Activated naive CD8-positive, alpha-beta T cell treated with anti-CD3 and anti-CD28 coated beads, Interleukin-2, amount 50 U/mL, for 24 hours (primary cell): ENCODE measurements around the gene CACNA1C.

Experiments
- ATAC-seq: fragments of 150-1000 bp; cut with Tn5 transposase; one replicate; pipeline ENCODE4 v1.10.0; 2021
- DNase-seq: peaks from one replicate; pipeline ENCODE4 v3.0.0; 2021
- H3K27ac Mint-ChIP-seq: one replicate; pipeline ENCODE4 v1.8.0; 2021; ENCODE audit warnings: mild to moderate bottlenecking, mixed read lengths
- H3K27me3 Mint-ChIP-seq: one replicate; pipeline ENCODE4 v1.8.0; 2021; ENCODE audit warnings: mixed read lengths
- H3K36me3 Mint-ChIP-seq: one replicate; pipeline ENCODE4 v1.8.0; 2021; ENCODE audit warnings: low read depth, mixed read lengths
- H3K4me1 Mint-ChIP-seq: one replicate; pipeline ENCODE4 v1.8.0; 2021; ENCODE audit warnings: mixed read lengths
- H3K4me3 Mint-ChIP-seq: one replicate; pipeline ENCODE4 v1.8.0; 2021; ENCODE audit warnings: mild to moderate bottlenecking, moderate library complexity, mixed read lengths
- H3K9me3 Mint-ChIP-seq: one replicate; pipeline ENCODE4 v1.8.0; 2021; ENCODE audit warnings: mixed read lengths

CACNA1C gene

DNA sequence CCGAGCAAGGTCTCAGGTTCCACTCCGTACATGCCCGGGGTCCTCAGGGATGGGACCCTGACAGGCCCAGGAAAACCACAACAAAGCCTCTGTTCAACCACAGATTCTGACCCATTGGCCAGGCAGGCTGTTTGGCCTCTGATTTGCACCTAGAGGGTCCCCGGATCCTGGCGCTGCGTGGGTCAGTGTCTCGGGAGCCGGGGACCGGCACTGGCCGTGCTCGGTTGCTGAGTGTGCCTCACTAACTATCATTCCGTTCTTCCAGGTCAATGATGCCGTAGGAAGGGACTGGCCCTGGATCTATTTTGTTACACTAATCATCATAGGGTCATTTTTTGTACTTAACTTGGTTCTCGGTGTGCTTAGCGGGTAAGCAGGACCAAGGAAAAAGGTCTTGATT lies 451.8 kb downstream of the CACNA1C start:
- Mint-ChIP-seq H3K27ac (no peak overlapping the region), H3K27me3 (no peaks in the 10 kb centered on the region), H3K9me3 (no peaks in the 10 kb centered on the region), H3K4me1 (no peaks in the 10 kb centered on the region), H3K4me3 (no peak overlapping the region), H3K36me3 (no peaks in the 10 kb centered on the region)
- ATAC-seq (no peak), DNase-seq (no peak)

DNA sequence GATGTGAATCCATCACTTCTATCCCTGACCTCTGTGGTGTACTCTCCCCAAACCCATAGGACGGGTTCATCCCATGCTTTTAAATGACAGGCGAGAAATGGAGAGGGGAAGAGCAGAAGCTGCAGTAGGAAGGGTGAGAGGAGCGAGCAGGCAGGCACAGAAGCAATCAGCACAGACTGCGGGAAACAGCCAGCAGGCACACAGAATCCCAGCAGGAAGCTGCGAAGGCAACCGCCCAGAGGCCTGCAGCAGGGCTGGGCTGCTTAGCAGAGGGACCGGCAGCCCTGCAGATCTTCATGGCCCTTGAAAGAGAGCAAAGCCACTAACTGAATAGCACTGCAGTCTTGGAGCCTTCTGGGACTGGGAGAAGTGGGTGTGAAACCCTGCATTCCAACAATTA lies 455.0 kb downstream of the CACNA1C start:
- no peaks in the 10 kb centered on the region for H3K27me3 Mint-ChIP-seq
- H3K9me3 Mint-ChIP-seq: no peaks in the 10 kb centered on the region
- H3K4me3 Mint-ChIP-seq: no peak overlapping the region
- no peak overlapping the region for H3K27ac Mint-ChIP-seq
- ATAC-seq: no peak
- H3K4me1 Mint-ChIP-seq: no peaks in the 10 kb centered on the region
- H3K36me3 Mint-ChIP-seq: no peaks in the 10 kb centered on the region
- DNase-seq: no peak

DNA sequence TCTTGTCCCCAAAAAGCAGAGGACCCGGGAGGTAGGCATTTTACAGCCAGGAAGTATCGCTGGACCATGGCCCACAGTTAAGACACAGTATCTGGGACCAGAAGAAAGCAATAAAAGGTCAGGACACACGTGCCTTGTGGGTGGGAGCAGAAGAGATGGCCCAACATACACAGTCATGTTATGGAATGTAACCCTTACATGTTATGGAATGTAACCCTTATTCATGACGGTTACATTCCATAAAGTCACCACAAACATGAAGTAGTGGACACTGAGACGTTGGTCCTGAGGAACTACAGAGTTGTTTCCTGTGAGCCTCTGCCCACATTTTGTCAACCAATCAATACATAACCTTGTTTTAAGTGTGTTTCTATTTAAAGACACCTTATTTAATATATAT lies 456.4 kb downstream of the CACNA1C start:
- Mint-ChIP-seq H3K27me3 (no peaks in the 10 kb centered on the region), H3K4me3 (no peak overlapping the region), H3K27ac (no peak overlapping the region), H3K4me1 (no peaks in the 10 kb centered on the region), H3K36me3 (no peaks in the 10 kb centered on the region), H3K9me3 (no peaks in the 10 kb centered on the region)
- DNase-seq (no peak), ATAC-seq (no peak)

DNA sequence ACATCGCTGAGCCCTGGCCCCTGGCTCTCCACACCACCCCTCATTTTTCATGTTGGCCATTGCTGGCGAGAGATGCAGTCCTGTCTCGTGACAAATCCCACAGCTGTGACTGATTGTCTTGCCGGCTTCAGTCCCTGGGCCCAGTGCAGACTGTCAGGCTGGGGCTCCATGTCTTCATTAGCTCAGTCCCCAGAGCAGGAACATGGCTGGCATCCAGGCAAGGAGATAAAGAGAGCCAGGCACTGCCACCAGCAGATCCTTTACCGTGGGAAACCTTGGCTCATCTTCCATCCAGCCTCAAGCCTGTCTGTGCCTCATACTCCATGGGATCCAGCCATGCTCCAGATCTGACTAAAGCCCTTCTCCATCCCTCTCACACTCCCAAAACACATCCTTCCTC lies 457.3 kb downstream of the CACNA1C start:
- Mint-ChIP-seq H3K9me3 (no peaks in the 10 kb centered on the region), H3K36me3 (no peaks in the 10 kb centered on the region), H3K4me1 (no peaks in the 10 kb centered on the region), H3K27me3 (no peaks in the 10 kb centered on the region), H3K4me3 (no peak overlapping the region), H3K27ac (no peak overlapping the region)
- no peak for DNase-seq
- no peak for ATAC-seq

DNA sequence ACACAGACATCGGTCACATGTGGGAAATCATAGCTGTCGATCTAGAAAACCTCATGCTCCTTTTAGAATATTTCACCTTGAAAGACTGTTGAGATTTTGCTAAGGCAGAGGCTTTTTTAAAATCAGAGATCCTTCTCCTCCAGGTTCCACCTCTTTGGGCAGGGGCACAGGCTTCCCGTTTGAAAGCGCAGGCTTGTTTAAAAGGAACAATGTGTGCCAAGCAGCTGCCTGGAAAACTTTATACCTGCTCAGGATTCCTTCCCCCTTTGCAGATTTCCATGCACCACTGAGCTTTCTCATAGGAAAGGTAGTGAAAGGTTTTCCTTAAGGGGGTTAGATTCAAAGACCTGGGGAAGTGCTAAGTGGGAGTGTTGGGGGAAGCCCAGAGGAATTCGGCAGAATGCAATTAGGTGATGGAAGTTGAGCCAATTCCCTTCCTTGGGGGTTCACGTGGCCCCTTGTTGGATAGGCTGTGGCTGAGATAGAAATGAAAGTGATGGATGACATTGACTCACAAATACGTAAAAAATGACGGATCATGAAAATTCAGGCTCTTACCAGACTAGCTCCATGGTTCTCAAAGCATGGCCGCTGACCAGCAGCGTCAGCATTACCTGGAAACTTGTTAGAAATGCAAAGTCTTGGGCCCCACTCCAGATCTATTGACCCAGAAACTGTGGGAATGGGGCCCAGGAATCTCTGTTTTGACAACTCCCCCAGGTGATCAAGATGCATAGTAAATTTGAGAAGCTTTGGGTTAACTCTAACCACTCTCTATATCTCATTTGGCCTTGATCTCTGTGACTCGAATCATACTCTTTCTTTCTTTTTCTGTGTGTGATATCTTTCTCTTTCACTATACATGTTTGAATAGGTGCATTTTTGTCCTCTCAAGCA lies 460.6 kb downstream of the CACNA1C start:
- H3K4me1 Mint-ChIP-seq: no peaks in the 10 kb centered on the region
- DNase-seq (no peak), ATAC-seq (no peak)
- no peak overlapping the region for H3K27ac Mint-ChIP-seq
- no peaks in the 10 kb centered on the region for H3K9me3 Mint-ChIP-seq
- no peaks in the 10 kb centered on the region for H3K27me3 Mint-ChIP-seq
- H3K36me3 Mint-ChIP-seq: no peaks in the 10 kb centered on the region
- no peak overlapping the region for H3K4me3 Mint-ChIP-seq

DNA sequence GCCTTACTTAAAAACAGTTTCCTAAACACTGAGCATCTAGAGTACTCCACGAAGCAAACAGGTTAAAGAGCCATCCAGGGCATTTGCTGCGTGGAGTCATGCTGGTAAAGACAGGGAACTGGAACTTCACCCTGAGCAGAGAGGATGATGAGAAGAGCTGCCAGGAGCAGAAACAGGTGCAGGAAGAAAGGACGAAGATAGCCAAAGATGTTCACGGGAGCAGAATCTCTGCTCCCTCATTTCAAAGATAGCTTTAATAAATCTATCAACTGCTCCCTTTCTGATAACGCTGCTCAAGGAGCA lies 461.2 kb downstream of the CACNA1C start:
- no peaks in the 10 kb centered on the region for H3K27me3 Mint-ChIP-seq
- H3K4me3 Mint-ChIP-seq: no peak overlapping the region
- DNase-seq: no peak
- no peaks in the 10 kb centered on the region for H3K4me1 Mint-ChIP-seq
- no peaks in the 10 kb centered on the region for H3K9me3 Mint-ChIP-seq
- H3K27ac Mint-ChIP-seq: no peak overlapping the region
- H3K36me3 Mint-ChIP-seq: no peaks in the 10 kb centered on the region
- no peak for ATAC-seq

DNA sequence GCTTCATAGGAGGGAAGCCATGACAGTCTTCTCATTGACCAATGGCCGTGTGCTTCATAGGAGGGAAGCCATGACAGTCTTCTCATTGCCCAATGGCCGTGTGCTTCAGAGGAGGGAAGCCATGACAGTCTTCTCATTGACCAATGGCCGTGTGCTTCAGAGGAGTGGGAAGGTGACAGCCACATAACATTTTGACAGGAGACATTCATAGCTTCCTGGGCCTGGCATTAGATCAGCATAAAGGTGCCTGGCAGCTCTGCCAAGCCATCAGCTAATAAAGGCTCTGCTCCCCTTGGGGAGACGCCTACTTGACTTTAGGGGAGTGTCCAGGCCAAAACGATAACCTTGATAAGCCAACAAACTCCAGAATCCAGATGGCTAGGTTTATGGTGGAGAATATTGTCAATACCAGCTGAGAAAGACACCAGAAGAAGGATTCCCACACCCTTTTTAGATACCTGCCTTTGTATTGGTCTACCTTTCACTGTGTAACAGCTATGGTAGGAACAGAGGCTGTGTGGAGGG lies 468.0 kb downstream of the CACNA1C start:
- H3K36me3 Mint-ChIP-seq: no peaks in the 10 kb centered on the region
- DNase-seq: no peak
- H3K4me3 Mint-ChIP-seq: no peak overlapping the region
- H3K27me3 Mint-ChIP-seq: peaks cover 5% of the 10 kb centered on the region
- no peaks in the 10 kb centered on the region for H3K9me3 Mint-ChIP-seq
- ATAC-seq: no peak
- H3K4me1 Mint-ChIP-seq: no peaks in the 10 kb centered on the region
- no peak overlapping the region for H3K27ac Mint-ChIP-seq

DNA sequence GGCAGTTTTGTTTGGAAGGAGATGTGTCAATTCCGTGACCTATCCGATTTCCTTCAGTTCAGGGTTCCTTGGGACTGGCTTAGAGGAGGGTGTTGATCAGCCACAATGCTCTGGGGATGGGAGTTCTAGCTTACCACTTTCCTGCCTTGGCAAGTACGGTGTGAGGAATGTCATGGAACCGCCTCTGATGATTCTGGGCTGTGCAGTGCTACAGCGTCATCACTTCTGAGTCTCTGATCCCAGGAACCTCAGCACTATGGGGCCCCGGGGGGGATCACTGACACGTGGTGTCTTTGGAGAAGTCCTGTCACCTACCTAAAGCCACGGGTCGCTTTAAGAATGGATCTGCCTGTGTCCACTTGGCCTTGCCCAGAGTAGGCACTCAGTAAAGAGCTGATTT lies 470.5 kb downstream of the CACNA1C start:
- DNase-seq (no peak), ATAC-seq (no peak)
- Mint-ChIP-seq H3K4me1 (no peaks in the 10 kb centered on the region), H3K27me3 (peaks cover 5% of the 10 kb centered on the region), H3K27ac (no peak overlapping the region), H3K36me3 (no peaks in the 10 kb centered on the region), H3K9me3 (no peaks in the 10 kb centered on the region), H3K4me3 (no peak overlapping the region)

DNA sequence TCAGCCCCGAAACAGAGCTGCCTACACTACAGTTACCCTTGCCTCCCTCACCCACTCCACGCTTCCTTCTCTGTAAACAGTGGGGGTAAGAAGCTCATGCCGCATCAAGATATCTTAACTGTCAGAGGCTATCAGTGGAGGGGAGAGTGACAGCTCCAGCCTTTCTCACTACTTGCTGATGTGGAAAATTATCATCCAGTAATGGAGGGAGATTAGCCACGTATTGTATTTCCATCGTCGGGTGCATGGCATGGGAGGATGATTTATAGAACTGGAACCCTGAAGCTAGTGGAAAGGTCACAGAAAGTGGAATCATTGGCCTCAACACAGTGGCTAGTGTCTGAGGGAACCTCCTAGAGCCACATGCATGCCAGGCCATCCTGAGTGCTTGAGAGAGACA lies 471.1 kb downstream of the CACNA1C start:
- no peak for ATAC-seq
- H3K4me1 Mint-ChIP-seq: no peaks in the 10 kb centered on the region
- H3K9me3 Mint-ChIP-seq: no peaks in the 10 kb centered on the region
- H3K27me3 Mint-ChIP-seq: peaks cover 5% of the 10 kb centered on the region
- no peak overlapping the region for H3K4me3 Mint-ChIP-seq
- no peaks in the 10 kb centered on the region for H3K36me3 Mint-ChIP-seq
- no peak overlapping the region for H3K27ac Mint-ChIP-seq
- DNase-seq: no peak

DNA sequence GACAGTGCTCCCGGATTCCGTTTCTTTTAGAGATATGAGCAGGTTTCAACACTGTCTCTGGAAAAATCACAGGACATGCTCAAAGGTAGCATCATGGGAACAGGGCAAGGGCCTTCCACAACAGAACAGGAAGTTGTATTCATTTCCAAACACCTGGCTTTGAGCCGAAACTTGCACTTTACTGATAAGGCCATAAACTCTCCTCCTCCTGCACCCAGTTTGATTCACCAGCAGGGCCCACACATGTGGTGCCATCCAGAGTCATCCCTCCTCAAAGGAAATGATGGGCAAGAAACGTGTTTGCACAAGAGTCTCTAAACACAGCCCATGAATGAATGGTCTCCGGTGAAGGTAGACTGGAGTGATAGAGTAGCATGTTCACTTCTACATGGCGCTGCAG lies 473.6 kb downstream of the CACNA1C start:
- ATAC-seq: no peak
- Mint-ChIP-seq H3K27ac (no peak overlapping the region), H3K27me3 (peaks cover 5% of the 10 kb centered on the region), H3K4me1 (no peaks in the 10 kb centered on the region), H3K9me3 (no peaks in the 10 kb centered on the region), H3K36me3 (no peaks in the 10 kb centered on the region), H3K4me3 (no peak overlapping the region)
- no peak for DNase-seq

DNA sequence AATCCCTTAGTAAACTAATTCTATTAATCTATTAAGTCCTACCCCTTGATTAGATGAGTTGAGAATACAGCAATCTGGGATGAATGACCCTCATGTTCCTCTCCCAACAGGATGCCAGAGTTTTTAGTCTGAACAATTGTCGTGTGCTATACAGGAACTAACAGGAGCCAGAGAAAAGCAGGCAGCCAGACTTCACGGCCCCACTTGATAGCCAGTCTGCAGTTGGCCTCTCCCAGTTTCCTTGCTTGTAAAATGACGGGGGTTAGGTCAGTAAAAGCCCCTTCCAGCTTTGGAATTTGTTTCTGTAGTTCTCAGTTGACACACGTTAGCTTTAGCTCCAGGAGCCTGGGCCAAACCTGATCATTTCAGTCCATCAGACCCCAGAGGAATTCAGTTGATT lies 475.2 kb downstream of the CACNA1C start:
- ATAC-seq (no peak), DNase-seq (no peak)
- Mint-ChIP-seq H3K9me3 (no peaks in the 10 kb centered on the region), H3K27me3 (no peaks in the 10 kb centered on the region), H3K4me1 (no peaks in the 10 kb centered on the region), H3K36me3 (no peaks in the 10 kb centered on the region), H3K27ac (no peak overlapping the region), H3K4me3 (no peak overlapping the region)

DNA sequence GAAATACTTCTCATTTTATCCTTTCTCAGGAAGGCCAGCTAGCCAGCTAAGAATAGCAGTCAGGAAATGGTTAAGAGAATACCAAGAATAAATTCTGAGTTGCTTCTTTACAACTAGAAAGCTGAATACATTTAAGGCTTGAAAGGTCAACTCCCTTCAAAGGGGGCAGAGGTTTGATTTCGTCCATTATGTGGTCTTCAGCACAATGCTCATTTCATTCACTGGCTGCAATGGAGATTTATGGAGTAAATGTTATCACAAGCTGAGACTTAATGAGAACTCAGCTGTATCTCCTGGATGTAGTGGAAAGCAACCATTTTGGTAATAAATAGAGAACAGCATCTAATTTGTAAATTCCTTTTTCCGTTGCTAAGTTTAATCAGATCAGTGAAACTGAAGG lies 477.0 kb downstream of the CACNA1C start:
- no peaks in the 10 kb centered on the region for H3K9me3 Mint-ChIP-seq
- H3K4me3 Mint-ChIP-seq: no peak overlapping the region
- no peaks in the 10 kb centered on the region for H3K27me3 Mint-ChIP-seq
- no peaks in the 10 kb centered on the region for H3K36me3 Mint-ChIP-seq
- no peaks in the 10 kb centered on the region for H3K4me1 Mint-ChIP-seq
- no peak overlapping the region for H3K27ac Mint-ChIP-seq
- no peak for ATAC-seq
- DNase-seq: no peak

DNA sequence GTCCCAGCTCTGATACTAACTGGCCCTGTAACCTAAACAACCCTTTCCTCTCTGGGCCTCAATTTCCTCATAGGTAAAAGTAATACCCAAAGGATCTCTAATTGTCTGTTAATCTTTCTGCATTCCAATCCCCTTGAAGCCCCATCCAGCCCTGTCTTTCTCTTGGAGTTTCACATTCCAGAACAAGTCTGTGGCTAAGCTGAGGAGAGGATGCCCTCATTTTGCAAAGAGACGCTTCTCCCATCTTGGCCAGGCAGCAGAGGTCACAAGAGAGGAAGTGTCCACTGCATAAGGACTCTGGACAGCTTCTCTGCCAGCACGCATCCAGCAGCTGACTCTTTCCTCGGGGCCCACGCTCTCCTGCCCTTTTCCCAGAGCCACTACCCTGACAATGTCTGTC lies 478.6 kb downstream of the CACNA1C start:
- H3K4me1 Mint-ChIP-seq: no peaks in the 10 kb centered on the region
- H3K27ac Mint-ChIP-seq: no peak overlapping the region

DNA sequence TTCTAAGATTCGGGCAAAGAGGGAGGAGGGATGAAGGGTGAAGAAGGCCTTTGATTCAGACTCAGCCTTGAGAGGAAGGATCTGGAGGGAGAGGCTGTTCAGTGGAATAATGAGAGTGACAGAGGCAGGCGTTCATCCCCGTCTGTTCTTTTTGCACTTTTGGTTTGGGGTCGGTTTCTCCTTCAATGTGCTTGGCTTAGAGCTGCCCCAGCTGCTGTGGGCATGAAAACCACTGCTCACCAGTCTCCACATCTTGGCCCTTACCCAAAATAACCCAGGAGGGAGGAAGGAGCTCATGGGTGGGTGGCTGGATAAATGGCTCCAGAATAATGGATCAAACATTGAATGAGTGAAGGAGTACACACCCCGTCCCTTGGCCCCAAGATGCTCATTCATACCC lies 480.2 kb downstream of the CACNA1C start:
- no peaks in the 10 kb centered on the region for H3K36me3 Mint-ChIP-seq
- DNase-seq (no peak), ATAC-seq (no peak)
- no peak overlapping the region for H3K4me3 Mint-ChIP-seq
- H3K27ac Mint-ChIP-seq: no peak overlapping the region
- H3K4me1 Mint-ChIP-seq: no peaks in the 10 kb centered on the region
- no peaks in the 10 kb centered on the region for H3K27me3 Mint-ChIP-seq
- no peaks in the 10 kb centered on the region for H3K9me3 Mint-ChIP-seq

More for the DNA sequence above, 478.6 kb downstream of the CACNA1C start:
- no peak overlapping the region for H3K4me3 Mint-ChIP-seq
- DNase-seq: no peak
- ATAC-seq: no peak
- no peaks in the 10 kb centered on the region for H3K27me3 Mint-ChIP-seq
- H3K9me3 Mint-ChIP-seq: no peaks in the 10 kb centered on the region
- H3K36me3 Mint-ChIP-seq: no peaks in the 10 kb centered on the region

DNA sequence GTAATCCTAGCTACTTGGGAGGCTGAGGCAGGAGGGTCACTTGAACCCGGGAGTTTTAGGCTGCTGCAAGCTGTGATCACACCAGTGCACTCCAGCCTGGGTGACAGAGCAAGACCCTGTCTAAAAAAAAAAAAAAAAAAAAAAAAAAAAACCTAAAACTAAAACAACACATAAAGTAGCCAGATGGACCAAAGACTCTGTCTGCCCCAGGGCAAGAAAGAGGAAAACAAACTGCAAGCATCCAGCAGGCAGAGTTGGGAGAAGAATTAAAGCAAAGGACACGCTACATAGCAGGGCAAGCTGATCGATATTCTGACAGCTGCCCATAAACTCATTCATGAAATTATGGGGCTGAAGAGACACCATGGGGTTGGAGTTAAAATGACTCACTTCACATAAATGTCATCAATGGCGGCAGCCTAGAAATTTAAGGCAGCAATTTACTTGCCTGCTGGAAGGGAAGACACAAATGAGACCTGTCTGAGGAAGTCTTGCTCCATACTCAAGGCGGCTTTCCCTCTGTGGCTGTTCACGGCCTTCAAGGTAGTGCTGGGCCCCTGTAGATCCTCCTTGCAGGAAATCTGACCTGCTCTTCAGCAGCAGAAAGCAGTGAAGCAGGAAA lies 482.9 kb downstream of the CACNA1C start:
- DNase-seq (no peak), ATAC-seq (no peak)
- no peaks in the 10 kb centered on the region for H3K9me3 Mint-ChIP-seq
- no peak overlapping the region for H3K4me3 Mint-ChIP-seq
- H3K4me1 Mint-ChIP-seq: no peaks in the 10 kb centered on the region
- no peaks in the 10 kb centered on the region for H3K27me3 Mint-ChIP-seq
- H3K36me3 Mint-ChIP-seq: no peaks in the 10 kb centered on the region
- no peak overlapping the region for H3K27ac Mint-ChIP-seq
